SK-N-SH (cell line): ENCODE measurements around the gene NSD1. TPM values are rescaled to one million over a fixed set of nuclear protein-coding genes. Genes with fewer than 3 reads are reported as not detected.

Source experiments
- CTCF ChIA-PET: fragments of 300-600, 350-600 bp; formaldehyde crosslinking; extraction: SDS; loops from one replicate; lab custom pipeline; 2021; lab: Yijun Ruan, JAX
- POLR2A ChIA-PET: fragments of 350-600 bp; sonication (Branson Sonifier 250); formaldehyde crosslinking; extraction: SDS; loops from one replicate; lab custom pipeline; 2020; ENCODE audit warnings: antibody characterized with exemption, inconsistent platforms; lab: Yijun Ruan, JAX
- DNase-seq: peaks from one replicate; pipeline ENCODE4 v3.0.0; 2012
- H2AFZ ChIP-seq: fragments of 200-600 bp; sonication (generic); 2 replicates; pipeline ENCODE4 v1.8.1; 2016; ENCODE audit warnings: antibody characterized with exemption, mild to moderate bottlenecking, low read depth
- H3F3A ChIP-seq: fragments of 200-600 bp; sonication (generic); replicated peaks from 2 replicates; pipeline ENCODE3; 2016; ENCODE audit warnings: antibody characterized with exemption, mild to moderate bottlenecking; ENCODE audit not compliant: insufficient read depth
- H3K27ac ChIP-seq, 2 experiments: fragments of 200-500 bp in 1 of 2; fragments of 200-600 bp in 1 of 2; sonication (Bioruptor generic) in 1 of 2; sonication (generic), shearing (Covaris generic) in 1 of 2; 2 replicates each; pipeline versions ENCODE4 v1.5.1 to v1.6.1; 2014 to 2016; ENCODE audit warnings: low read depth in 2 of 2, inconsistent platforms in 1 of 2, low read length in 1 of 2, mild to moderate bottlenecking in 1 of 2, mixed read lengths in 1 of 2
- H3K27me3 ChIP-seq: fragments of 200-600 bp; sonication (generic), shearing (Covaris generic); 2 replicates; pipeline ENCODE4 v1.6.1; 2016; ENCODE audit warnings: mixed run types; ENCODE audit not compliant: insufficient read depth
- H3K36me3 ChIP-seq, 2 experiments: fragments of 200-500 bp in 1 of 2; fragments of 200-600 bp in 1 of 2; sonication (Bioruptor generic) in 1 of 2; sonication (generic) in 1 of 2; replicated peaks in 1 of 2; 2 replicates each; pipeline versions ENCODE3 to v1.5.1; 2014 to 2016; ENCODE audit warnings: low read length in 1 of 2, mild to moderate bottlenecking in 1 of 2; ENCODE audit not compliant: insufficient read depth in 2 of 2, control insufficient read depth in 1 of 2
- H3K4me1 ChIP-seq, 2 experiments: fragments of 200-500 bp in 1 of 2; fragments of 200-600 bp in 1 of 2; sonication (Bioruptor generic) in 1 of 2; sonication (generic), shearing (Covaris generic) in 1 of 2; 2 replicates each; pipeline versions ENCODE4 v1.5.1 to v1.6.1; 2014 to 2016; ENCODE audit warnings: low read depth in 1 of 2, low read length in 1 of 2, mixed run types in 1 of 2; ENCODE audit not compliant: insufficient read depth in 2 of 2, control insufficient read depth in 1 of 2
- H3K4me2 ChIP-seq: fragments of 200-600 bp; sonication (generic), shearing (Covaris generic); 2 replicates; pipeline ENCODE4 v1.6.1; 2017; ENCODE audit warnings: mixed run types
- H3K4me3 ChIP-seq, 2 experiments: fragments of 200-500 bp in 1 of 2; fragments of 200-600 bp in 1 of 2; sonication (Bioruptor generic) in 1 of 2; sonication (generic), shearing (Covaris generic) in 1 of 2; 2 replicates each; pipeline versions ENCODE4 v1.5.1 to v1.8.1; 2014 to 2016; ENCODE audit warnings: low read depth in 2 of 2, inconsistent platforms in 1 of 2, low read length in 1 of 2, mild to moderate bottlenecking in 1 of 2, mixed read lengths in 1 of 2, moderate library complexity in 1 of 2
- H3K79me2 ChIP-seq: fragments of 200-600 bp; sonication (generic); 2 replicates; pipeline ENCODE4 v1.8.1; 2017; ENCODE audit warnings: mild to moderate bottlenecking; ENCODE audit not compliant: insufficient read depth
- H3K9ac ChIP-seq: fragments of 200-600 bp; sonication (generic); 2 replicates; pipeline ENCODE4 v1.6.1; 2017; ENCODE audit warnings: mixed run types
- H3K9me2 ChIP-seq: fragments of 200-600 bp; sonication (generic); 2 replicates; pipeline ENCODE4 v1.6.1; 2017; ENCODE audit warnings: mixed run types
- H3K9me3 ChIP-seq: fragments of 200-600 bp; sonication (generic); 2 replicates; pipeline ENCODE4 v1.6.1; 2017; ENCODE audit warnings: mixed run types, mild to moderate bottlenecking, moderate library complexity
- H4K20me1 ChIP-seq: fragments of 200-600 bp; sonication (generic); 2 replicates; pipeline ENCODE4 v1.6.1; 2017; ENCODE audit warnings: mild to moderate bottlenecking, mixed run types; ENCODE audit not compliant: insufficient read depth
- CHD2 ChIP-seq: fragments of 150-350 bp; IDR thresholded peaks from 2 replicates; pipeline ENCODE4 v1.6.1; 2018; ENCODE audit warnings: low read length; ENCODE audit not compliant: partially characterized antibody
- CTCF ChIP-seq: fragments of 200-600 bp; sonication (generic); IDR thresholded peaks from 2 replicates; pipeline ENCODE4 v1.6.1; 2017; ENCODE audit warnings: antibody characterized with exemption, mild to moderate bottlenecking, moderate library complexity
- EP300 ChIP-seq, 2 experiments: IDR thresholded peaks; 2 replicates each; pipeline versions ENCODE4 v1.4.0 to v1.6.1; 2012; ENCODE audit warnings: borderline replicate concordance in 1 of 2, low read depth in 1 of 2, low read length in 1 of 2
- FOXJ3 ChIP-seq: sonication (generic); formaldehyde crosslinking; IDR thresholded peaks from 2 replicates; pipeline ENCODE4 v1.5.1; 2020; ENCODE audit warnings: mild to moderate bottlenecking, missing genetic modification reagents
- GATA2 ChIP-seq: sonication (generic); formaldehyde crosslinking; IDR thresholded peaks from 2 replicates; pipeline ENCODE4 v1.5.0; 2020; ENCODE audit warnings: mild to moderate bottlenecking, missing genetic modification reagents
- IRF3 ChIP-seq: fragments of 150-350 bp; IDR thresholded peaks from 2 replicates; pipeline ENCODE4 v1.6.1; 2016; ENCODE audit warnings: mild to moderate bottlenecking, low read depth, low read length
- MEF2A ChIP-seq: IDR thresholded peaks from 2 replicates; pipeline ENCODE4 v1.4.0; 2012; ENCODE audit warnings: low read depth, borderline replicate concordance
- PBX3 ChIP-seq: IDR thresholded peaks from 2 replicates; pipeline ENCODE4; 2012
- REST ChIP-seq: IDR thresholded peaks from 2 replicates; pipeline ENCODE4 v1.6.1; 2012; ENCODE audit warnings: mild to moderate bottlenecking, low read depth, low read length, moderate library complexity
- RXRA ChIP-seq: IDR thresholded peaks from 2 replicates; pipeline ENCODE4 v1.4.0; 2012; ENCODE audit warnings: low read depth, mild to moderate bottlenecking, borderline replicate concordance
- SIN3A ChIP-seq: IDR thresholded peaks from 2 replicates; pipeline ENCODE4 v1.6.1; 2012; ENCODE audit warnings: low read depth, mild to moderate bottlenecking, low read length, moderate library complexity, borderline replicate concordance
- TEAD4 ChIP-seq: IDR thresholded peaks from 2 replicates; pipeline ENCODE4 v1.4.0; 2012; ENCODE audit warnings: mild to moderate bottlenecking, borderline replicate concordance; ENCODE audit not compliant: insufficient read depth
- USF2 ChIP-seq: fragments of 150-350 bp; IDR thresholded peaks from 2 replicates; pipeline ENCODE4 v1.6.1; 2017; ENCODE audit warnings: antibody characterized with exemption, low read length, low read depth, borderline replicate concordance
- WGBS: methylation state at CpG from one replicate; pipeline ENCODE4 v1.1.6; 2017; ENCODE audit warnings: low lambda C conversion rate; 5-methylcytosine and 5-hydroxymethylcytosine counted together
- polyA plus RNA-seq, 3 experiments: library from polyadenylated mRNA; depleted of rRNA; stranded (reverse); fragments of >200 nt; gene quantifications; 2 replicates each; pipeline ENCODE4 v1.2.3, GENCODE V29; 2012

Gene NSD1
- polyA plus RNA-seq, 1 of the 3 experiments (the other 2 are of a cell fraction) = 6.7 TPM

- no peaks in the 10 kb centered on the region for H3K79me2 ChIP-seq
- no peak overlapping the region for H3K9ac ChIP-seq
- TF ChIP-seq MEF2A (no peak), USF2 (no peak), GATA2 (CRISPR knock-in tag) (no peak), TEAD4 (no peak), CHD2 (no peak), REST (no peak), IRF3 (no peak), CTCF (no peak), RXRA (no peak), SIN3A (no peak), EP300 (IDR thresholded peaks at IDR 0.05; ENCODE audit: borderline replicate concordance in 1 of 2, low read depth in 1 of 2, low read length in 1 of 2) (no peak), PBX3 (no peak), FOXJ3 (CRISPR knock-in tag) (no peak)
- no peak overlapping the region for H3K27ac ChIP-seq
- no peak overlapping the region for H3K4me2 ChIP-seq
- no peak for DNase-seq
- no peaks in the 10 kb centered on the region for H3K9me3 ChIP-seq
- H3K4me1 ChIP-seq = no peaks in the 10 kb centered on the region; a peak in 1 of 4 replicates
- no peaks in the 10 kb centered on the region for H3K36me3 ChIP-seq
- ChIA-PET CTCF (interaction anchor here (0.5 to 7.6 kb wide), 50 partner anchors 9 to 464 kb away, joined by 3 to 141 read pairs (median 4); partner anchors contain the start of genes FGFR4, GRK6, HK3 and NSD1), POLR2A (interaction anchor here (0.5 to 0.6 kb wide), 2 partner anchors 29 to 144 kb away, joined by 4 to 5 read pairs; no protein-coding TSS in a partner anchor)
- no peaks in the 10 kb centered on the region for H3K9me2 ChIP-seq
- WGBS = 50% methylated on average over 5 of the region's 5 CpGs
- H4K20me1 ChIP-seq = no peaks in the 10 kb centered on the region
- no peaks in the 10 kb centered on the region for H3F3A ChIP-seq
- H3K27me3 ChIP-seq = no peaks in the 10 kb centered on the region
- no peak overlapping the region for H2AFZ ChIP-seq
- no peak overlapping the region for H3K4me3 ChIP-seq
Measured at GRCh38 chr5:177112589-177113220, 20.9 kb upstream of the NSD1 start.
